Pancreas (tissue), 10 donors: ENCODE measurements around the gene TOP2A. TPM values are rescaled to one million over a fixed set of nuclear protein-coding genes. Genes with fewer than 3 reads are reported as not detected.
A peak's percentile ranks its signal among the peaks of the same experiment; 100 is the strongest.

Source experiments
- ATAC-seq, 4 donors: fragments of 200-7000 bp; cut with Tn5 transposase; one replicate each; pipeline versions ENCODE4 v1.8.0 to v1.9.1; 2020; ENCODE audit warnings: mild to moderate bottlenecking in 4 of 4, moderate library complexity in 4 of 4
- DNase-seq, 6 donors: peaks; one replicate each; pipeline ENCODE4 v3.0.0-alpha.2; 2020
- FAIRE-seq: peaks from 2 replicates; lab custom pipeline; 2012; peaks lifted over from hg19 to GRCh38; lab: Jason Lieb, UNC
- H3K27ac ChIP-seq, 4 donors: fragments of 200-600 bp; sonication (generic); 1 replicate in 3 of 4; 2 replicates in 1 of 4; pipeline versions ENCODE4 v1.5.0 to v1.8.0; 2020
- H3K27me3 ChIP-seq, 4 donors: fragments of 200-600 bp; one replicate each; pipeline ENCODE4 v1.8.0; 2021
- H3K36me3 ChIP-seq, 3 donors: fragments of 200-600 bp; sonication (generic) in 1 of 3; one replicate each; pipeline versions ENCODE4 v1.5.0 to v1.8.0; 2020 to 2021
- H3K4me1 ChIP-seq, 3 donors: fragments of 200-600 bp; one replicate each; pipeline ENCODE4 v1.8.0; 2021
- H3K4me3 ChIP-seq, 4 donors: fragments of 200-600 bp; sonication (generic) in 2 of 4; one replicate each; pipeline versions ENCODE4 v1.5.0 to v1.8.0; 2020 to 2021
- H3K9me3 ChIP-seq, 4 donors: fragments of 200-600 bp; one replicate each; pipeline ENCODE4 v1.8.0; 2021
- WGBS, 2 donors: extraction: QIAGEN DNeasy Blood & Tissue Kit; methylation state at CpG; one replicate each; pipeline ENCODE4 v1.1.7; 2013; 5-methylcytosine and 5-hydroxymethylcytosine counted together
- intact Hi-C, 3 donors: fragments of 100-400 bp; cut with DNase I; formaldehyde crosslinking; loops; one replicate each; pipeline versions ENCODE4 v1.11.1 to v1.14.2; 2022
- polyA plus RNA-seq, 2 donors: library from polyadenylated mRNA; stranded (reverse); fragments of 200-250 nt; gene quantifications; one replicate each; pipeline ENCODE4 v1.2.3, GENCODE V29; 2013
- total RNA-seq, 6 donors: library from RNA; stranded (reverse); fragmentation: NEBNext Ultra II Directional in 4 of 6; extraction: Animal tissue kit (Norgen Biotek cat#: 25700) in 4 of 6; gene quantifications; one replicate each; pipeline versions ENCODE4 v1.2.1 to v1.2.4, GENCODE V29; 2021 to 2023
- TF ChIP-seq, protein P1 (sequence below), 4 donors: fragments of 200-600 bp; sonication (generic) in 3 of 4; IDR thresholded peaks; one replicate each; pipeline versions ENCODE4 v1.5.0 to v1.8.0; 2021; ENCODE audit warnings: antibody characterized with exemption in 4 of 4
- donor health status: healthy with polysubstance abuse.
- donor health status: DM: no; HTN: no; CAD: no; lungs with moderate emphysema.
- donor health status: DM: no; HTN: no; CAD: no.
- donor health status: control.
- donor health status: control.
- donor health status: Bipolar disorder and iron deficiency.
- donor health status: DM: yes; HTN: yes; CAD: no.
- donor health status: DM: no; HTN: no; CAD: no.
- donor health status: DM: no; HTN: no; CAD: no.
- donor health status: DM: yes; HTN: yes; CAD: no.

TOP2A gene
- total and polyA plus RNA-seq, 8 donors = 0.19 to 4.4 (median 0.65) TPM

DNA sequence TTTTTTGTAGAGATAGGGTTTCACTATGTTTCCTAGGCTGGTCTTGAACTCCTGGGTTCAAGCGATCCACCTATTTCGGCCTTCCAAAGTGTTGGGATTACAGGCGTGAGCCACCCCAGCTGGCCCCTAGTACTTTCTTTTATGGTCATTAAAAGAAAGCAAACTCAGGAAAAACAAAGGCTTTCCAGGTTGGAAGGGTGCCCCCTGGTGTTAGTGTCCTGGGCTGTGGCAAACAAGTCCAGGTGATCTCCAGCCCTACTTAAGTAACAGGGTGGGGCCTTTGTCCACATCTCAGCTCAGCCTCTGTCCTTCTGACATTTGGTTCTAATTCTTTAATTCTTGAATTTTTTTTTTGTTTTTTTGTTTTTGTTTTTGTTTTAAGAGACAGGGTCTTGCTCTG lies 32.5 kb upstream of the TOP2A start:
- no peaks in the 10 kb centered on the region for H3K36me3 ChIP-seq
- ATAC-seq (peak in 1 of 4 donors; percentile 33), FAIRE-seq (no peak), DNase-seq (peak in 3 of 6 donors; percentile 38 to 51 (median 46))
- no peaks in the 10 kb centered on the region for H3K27me3 ChIP-seq
- peaks cover 11 to 28% (median 14%) of the 10 kb centered on the region in 3 donors for H3K4me1 ChIP-seq
- intact Hi-C loops = no loop called here
- no peaks in the 10 kb centered on the region for H3K9me3 ChIP-seq
- no peak overlapping the region for H3K27ac ChIP-seq
- 79 to 83% methylated on average over 3 of the region's 3 CpGs for WGBS, 2 donors
- TF ChIP-seq, protein P1, sequence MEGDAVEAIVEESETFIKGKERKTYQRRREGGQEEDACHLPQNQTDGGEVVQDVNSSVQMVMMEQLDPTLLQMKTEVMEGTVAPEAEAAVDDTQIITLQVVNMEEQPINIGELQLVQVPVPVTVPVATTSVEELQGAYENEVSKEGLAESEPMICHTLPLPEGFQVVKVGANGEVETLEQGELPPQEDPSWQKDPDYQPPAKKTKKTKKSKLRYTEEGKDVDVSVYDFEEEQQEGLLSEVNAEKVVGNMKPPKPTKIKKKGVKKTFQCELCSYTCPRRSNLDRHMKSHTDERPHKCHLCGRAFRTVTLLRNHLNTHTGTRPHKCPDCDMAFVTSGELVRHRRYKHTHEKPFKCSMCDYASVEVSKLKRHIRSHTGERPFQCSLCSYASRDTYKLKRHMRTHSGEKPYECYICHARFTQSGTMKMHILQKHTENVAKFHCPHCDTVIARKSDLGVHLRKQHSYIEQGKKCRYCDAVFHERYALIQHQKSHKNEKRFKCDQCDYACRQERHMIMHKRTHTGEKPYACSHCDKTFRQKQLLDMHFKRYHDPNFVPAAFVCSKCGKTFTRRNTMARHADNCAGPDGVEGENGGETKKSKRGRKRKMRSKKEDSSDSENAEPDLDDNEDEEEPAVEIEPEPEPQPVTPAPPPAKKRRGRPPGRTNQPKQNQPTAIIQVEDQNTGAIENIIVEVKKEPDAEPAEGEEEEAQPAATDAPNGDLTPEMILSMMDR (IDR thresholded peaks at IDR 0.05) = peak; percentile 10 to 37 (median 30)
- H3K4me3 ChIP-seq = no peak overlapping the region

DNA sequence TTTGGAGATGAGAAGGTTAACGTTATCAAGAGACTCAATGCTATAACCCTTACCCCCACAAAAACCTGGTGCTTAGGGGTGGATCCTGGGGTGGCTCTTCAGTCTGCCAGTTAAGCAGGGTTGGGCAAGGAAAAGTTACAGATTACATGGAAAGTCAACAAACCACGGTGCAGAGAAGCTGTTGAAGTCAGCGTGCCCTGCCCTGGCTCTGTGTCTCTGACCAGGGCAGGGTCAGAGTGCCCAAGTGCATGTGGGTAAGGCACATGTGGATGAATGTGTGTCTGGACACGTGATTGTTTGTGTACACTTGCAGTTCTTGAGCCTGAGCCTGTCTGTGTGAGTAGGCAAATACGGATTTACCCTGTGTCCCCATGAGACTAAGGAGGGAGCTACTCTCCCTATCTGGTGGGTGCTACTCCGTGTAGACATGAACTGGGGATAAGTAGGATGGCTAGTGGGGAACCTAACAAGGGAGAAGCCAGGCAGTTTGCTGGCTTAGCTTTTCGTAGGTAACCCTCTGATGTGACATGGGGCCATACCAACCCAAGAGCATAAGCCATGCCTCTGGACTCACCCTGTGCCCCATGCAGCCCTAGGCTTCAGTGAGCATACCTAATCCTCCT lies 31.1 kb upstream of the TOP2A start:
- H3K9me3 ChIP-seq = no peaks in the 10 kb centered on the region
- no peaks in the 10 kb centered on the region for H3K27me3 ChIP-seq
- intact Hi-C loops = no loop called here
- H3K4me3 ChIP-seq = peak overlapping the region in 1 of 4 donors; percentile 2
- 9 to 16% methylated on average over 7 of the region's 7 CpGs for WGBS, 2 donors
- H3K4me1 ChIP-seq = peaks cover 11 to 28% (median 17%) of the 10 kb centered on the region in 3 donors
- ATAC-seq = peak; percentile 71 to 85 (median 78)
- H3K36me3 ChIP-seq = no peaks in the 10 kb centered on the region
- TF ChIP-seq, protein P1 (IDR thresholded peaks at IDR 0.05) = no peak
- peak overlapping the region in 2 of 4 donors; percentile 60 to 65 for H3K27ac ChIP-seq
- no peak for FAIRE-seq
- DNase-seq = peak in 4 of 6 donors; percentile 50 to 58 (median 52)

DNA sequence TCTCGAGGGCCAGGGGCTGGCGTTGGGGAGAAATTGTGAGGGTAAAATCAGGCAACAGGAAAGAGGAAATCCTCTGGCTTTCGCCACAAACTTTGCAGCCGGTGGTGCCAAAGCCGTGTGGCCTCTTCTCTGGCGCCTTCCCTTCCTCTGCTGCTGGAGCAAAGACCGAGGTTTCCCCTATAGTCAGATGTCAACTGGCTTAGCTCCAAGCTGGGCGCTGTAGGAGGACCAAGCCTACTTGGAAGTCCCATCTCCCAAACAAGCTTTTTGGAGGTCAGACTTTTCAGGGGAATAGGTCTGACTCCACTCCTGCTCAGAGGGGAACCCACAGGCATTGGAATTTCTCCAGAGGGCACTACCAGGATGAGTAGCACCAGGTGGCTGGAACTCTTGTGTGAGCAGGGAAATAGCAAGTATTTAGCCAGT lies 30.5 kb upstream of the TOP2A start:
- TF ChIP-seq, protein P1 (IDR thresholded peaks at IDR 0.05) = no peak
- Histone ChIP-seq H3K36me3 (no peaks in the 10 kb centered on the region), H3K4me1 (peaks cover 11 to 28% (median 17%) of the 10 kb centered on the region in 3 donors), H3K9me3 (no peaks in the 10 kb centered on the region), H3K27ac (peak overlapping the region in 2 of 4 donors; percentile 60 to 65), H3K4me3 (peak overlapping the region in 1 of 4 donors; percentile 2), H3K27me3 (no peaks in the 10 kb centered on the region)
- WGBS, 2 donors = 59 to 77% methylated on average over 8 of the region's 8 CpGs
- ATAC-seq (peak in 3 of 4 donors; percentile 2 to 12 (median 11)), FAIRE-seq (no peak), DNase-seq (no peak)
- intact Hi-C loops = no loop called here

DNA sequence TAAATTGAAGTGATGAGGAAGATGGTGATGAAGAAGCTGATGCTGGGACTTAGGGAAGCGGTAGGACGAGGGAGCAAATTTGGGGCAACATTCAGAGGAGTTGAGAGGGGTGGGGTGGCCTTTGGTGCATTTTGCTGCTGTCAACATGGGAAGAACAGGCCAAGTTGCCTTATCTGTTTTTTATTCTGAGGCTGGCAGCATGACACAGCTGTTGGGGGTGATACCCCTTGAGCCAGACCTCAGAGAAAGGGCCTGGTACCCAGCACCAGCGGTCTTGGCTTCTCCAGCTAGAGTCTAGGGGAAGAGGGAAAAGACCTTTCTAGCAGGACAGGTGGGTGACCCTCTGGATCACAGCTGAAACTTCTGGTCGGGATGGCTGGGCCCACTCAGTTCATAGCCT lies 30.1 kb upstream of the TOP2A start:
- no peaks in the 10 kb centered on the region for H3K36me3 ChIP-seq
- H3K9me3 ChIP-seq = no peaks in the 10 kb centered on the region
- peak overlapping the region in 2 of 4 donors; percentile 60 to 65 for H3K27ac ChIP-seq
- whole genome bisulfite sequencing, 2 donors = 90 to 92% methylated on average over 4 of the region's 4 CpGs
- no peaks in the 10 kb centered on the region for H3K27me3 ChIP-seq
- intact Hi-C loops = no loop called here
- FAIRE-seq (no peak), ATAC-seq (no peak), DNase-seq (no peak)
- peak overlapping the region in 1 of 4 donors; percentile 4 for H3K4me3 ChIP-seq
- peaks cover 11 to 28% (median 17%) of the 10 kb centered on the region in 3 donors for H3K4me1 ChIP-seq
- TF ChIP-seq, protein P1 (IDR thresholded peaks at IDR 0.05) = no peak

DNA sequence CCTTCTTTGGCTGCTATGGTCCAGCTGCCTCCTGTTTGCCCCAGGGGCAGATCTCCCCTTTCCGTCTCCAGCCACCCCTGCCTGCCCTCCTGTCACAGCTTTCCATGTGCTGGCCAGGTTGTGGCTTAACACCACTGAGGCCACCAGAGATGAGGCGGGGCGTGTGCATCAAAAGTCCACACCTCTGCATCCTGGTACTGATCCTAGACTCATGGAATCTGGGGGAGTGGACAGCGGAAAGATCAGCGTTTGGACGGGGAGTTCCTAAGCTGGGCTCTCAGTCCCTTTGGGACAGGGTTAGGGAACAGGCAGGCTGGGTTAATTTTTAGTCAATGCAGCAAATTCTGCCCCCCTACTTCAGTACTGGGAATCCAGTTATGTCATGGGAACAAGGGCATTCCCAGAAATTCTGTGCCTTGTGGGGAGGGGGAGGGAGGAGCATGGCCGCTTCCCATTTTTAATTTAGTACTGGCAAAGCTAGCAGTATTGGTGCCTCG lies 29.5 kb upstream of the TOP2A start:
- H3K4me1 ChIP-seq = peaks cover 11 to 28% (median 17%) of the 10 kb centered on the region in 3 donors
- DNase-seq (no peak), FAIRE-seq (no peak)

More for the DNA sequence above, 29.5 kb upstream of the TOP2A start:
- intact Hi-C loops = no loop called here
- TF ChIP-seq, protein P1 (IDR thresholded peaks at IDR 0.05) = no peak
- 59 to 61% methylated on average over 8 of the region's 8 CpGs for WGBS, 2 donors
- peak overlapping the region in 1 of 4 donors; percentile 52 for H3K4me3 ChIP-seq
- no peaks in the 10 kb centered on the region for H3K27me3 ChIP-seq
- ATAC-seq = peak in 1 of 4 donors; percentile 17
- peak overlapping the region in 1 of 4 donors; percentile 65 for H3K27ac ChIP-seq
- H3K36me3 ChIP-seq = no peaks in the 10 kb centered on the region
- H3K9me3 ChIP-seq = no peaks in the 10 kb centered on the region
